ENCODE measurements around the gene RGS10. TPM values are rescaled to one million over a fixed set of nuclear protein-coding genes. Genes with fewer than 3 reads are reported as not detected.

Gene RGS10
- polyA plus RNA-seq, 1 donor = 35.5 TPM

DNA sequence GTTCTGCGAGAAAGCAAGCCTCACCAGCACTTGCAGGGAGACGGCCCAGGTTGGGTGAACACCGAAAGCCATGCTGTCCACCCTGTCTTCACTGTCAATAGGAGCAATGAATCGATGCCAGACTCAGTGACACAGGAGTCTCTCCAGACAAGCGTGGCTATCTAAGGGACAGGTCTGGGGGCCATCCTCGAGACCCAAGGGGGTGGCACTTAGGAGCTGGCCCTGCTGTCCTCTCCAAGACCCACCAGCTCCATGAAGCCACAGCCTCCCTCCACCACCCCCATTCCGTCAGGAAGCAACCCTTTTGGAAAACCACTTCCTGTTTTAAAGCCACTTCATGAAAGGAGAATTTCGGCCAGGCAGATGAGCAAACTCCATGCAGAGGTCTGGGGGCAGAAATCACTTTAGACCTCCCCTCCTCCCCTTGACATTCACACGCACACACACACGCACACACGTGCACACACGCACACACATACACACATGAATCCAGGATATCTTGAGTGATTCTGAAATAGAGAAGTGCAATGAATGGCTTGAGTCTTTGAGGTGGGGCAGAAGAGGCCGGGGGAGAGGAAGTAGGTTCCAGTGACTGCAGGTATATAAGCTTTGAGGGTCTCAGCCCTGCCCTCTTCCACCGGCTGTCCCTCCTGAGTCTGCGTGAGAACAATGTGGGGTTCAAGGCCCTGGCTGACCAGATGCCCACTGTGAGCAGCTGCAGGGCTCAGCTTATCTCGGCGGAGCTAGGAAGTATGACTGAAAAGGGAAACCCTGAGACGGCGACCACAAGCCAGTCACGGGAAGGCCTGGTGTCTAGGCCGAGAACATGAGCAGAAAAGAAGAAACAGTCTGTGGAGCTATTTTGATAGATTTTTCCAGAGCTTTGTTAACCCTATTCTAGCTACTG lies 25.0 kb downstream of the RGS10 start:
- no peak for DNase-seq

- DNase-seq = no peak
Observed at GRCh38 chr10:119516381-119517234, 25.9 kb downstream of the RGS10 start.

DNA sequence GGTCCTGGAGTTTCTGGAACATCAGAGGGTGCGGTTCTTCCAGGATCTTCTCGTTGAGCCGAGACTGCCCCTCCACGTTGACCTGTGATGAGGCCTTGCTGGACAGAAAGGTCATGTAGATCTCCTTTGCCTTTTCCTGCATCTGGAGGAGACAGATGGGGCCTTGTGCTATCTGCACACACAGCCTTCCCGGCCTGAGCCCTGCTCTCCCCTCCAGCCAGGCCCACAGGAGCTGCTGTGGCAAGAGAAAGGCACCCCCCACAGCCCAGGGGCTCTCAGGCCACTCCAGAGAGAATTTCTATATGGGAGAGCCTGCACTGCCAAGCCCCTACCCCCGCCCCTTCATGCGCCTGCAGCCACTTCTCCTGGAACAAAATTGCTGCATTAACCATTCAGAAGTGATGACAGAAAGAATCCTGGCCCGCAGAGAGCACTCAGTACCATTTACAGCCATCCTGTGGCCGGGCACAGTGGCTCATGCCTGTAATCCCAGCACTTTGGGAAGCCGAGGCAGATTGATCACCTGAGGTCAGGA lies 26.9 kb downstream of the RGS10 start:
- DNase-seq = no peak

DNA sequence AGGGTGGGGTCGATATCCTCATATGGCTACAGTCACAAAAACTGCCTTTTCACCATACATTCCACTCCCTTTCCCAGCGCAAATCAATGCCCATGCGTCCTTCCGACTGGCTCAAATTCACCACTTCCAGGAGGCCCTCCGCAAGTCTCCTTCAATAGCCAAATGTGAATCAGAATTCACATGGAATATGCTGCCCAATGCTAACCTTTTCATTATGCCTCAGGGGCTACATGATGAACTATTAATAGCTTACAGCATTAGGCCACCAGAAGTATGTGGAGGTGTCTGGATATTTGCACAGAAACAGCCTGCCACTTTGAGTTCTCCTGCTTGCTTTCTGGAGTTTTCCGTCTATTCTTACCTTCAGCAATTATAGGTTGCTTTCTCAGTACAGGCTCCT lies 27.7 kb downstream of the RGS10 start:
- DNase-seq = no peak

GRCh38 chr10:119511828-119512515 lies 30.5 kb downstream of the RGS10 start:
- DNase-seq = no peak

GRCh38 chr10:119509909-119510451 lies 32.5 kb downstream of the RGS10 start:
- DNase-seq = peak; percentile 59

DNA sequence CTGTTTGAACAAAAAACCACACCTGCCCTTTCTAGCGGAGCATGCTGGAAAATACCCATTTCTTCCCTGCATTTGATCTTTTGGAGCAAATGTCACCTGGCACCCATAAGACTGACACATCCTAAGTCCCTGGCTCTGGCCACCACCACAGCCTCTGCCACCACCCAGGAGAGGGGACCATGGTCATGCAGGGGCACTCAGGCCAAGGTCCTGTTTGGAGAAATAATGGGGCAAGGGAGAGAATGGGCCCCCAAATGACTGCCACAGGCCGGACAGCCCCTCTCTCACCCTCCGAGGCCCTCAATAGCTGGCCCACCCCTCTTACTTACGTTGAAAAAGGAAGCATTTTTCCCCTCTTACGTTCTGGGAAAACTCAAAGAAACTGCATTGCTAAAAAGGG lies 35.4 kb downstream of the RGS10 start:
- no peak for DNase-seq

GRCh38 chr10:119505588-119506315 lies 36.8 kb downstream of the RGS10 start:
- no peak for DNase-seq

GRCh38 chr10:119505131-119505551 lies 37.4 kb downstream of the RGS10 start:
- DNase-seq = peak; percentile 91

DNA sequence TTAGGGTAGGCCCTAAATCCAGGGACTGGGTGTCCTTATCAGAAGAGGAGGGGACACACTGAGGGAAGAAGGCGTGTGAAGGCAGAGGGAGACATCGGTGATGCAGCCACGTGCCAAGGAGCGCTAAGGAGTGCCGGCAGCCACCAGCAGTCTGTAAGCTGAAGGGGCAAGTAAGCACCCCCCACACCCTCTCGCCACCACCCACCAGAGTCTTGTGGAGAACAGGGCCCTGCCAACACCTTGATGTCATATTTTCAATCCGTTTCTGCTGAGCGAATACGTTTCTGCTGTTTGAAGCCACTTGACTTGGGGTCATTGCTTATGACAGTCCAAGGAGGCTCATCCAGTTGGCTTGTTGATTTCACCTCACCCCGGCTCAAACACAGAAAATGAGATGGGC lies 37.9 kb downstream of the RGS10 start:
- DNase-seq = no peak

DNA sequence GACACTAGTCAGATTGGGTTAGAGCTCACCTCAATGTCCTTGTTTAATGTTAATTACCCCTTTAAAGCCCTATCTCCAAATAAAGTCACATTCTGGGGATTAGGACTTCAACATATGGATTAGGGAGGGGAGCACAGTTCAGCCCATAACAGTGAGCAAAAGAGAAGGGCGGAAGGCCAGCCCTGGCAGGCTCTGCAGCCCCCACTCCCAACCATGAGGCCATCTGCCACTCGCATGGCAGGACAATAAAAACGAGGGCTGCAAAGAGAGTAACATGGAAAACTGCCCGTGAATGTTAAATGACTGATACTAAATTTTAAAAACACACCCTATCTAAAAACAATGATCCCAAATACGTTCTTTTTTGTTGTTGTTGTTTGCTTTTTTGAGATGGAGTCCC lies 38.7 kb downstream of the RGS10 start:
- no peak for DNase-seq

DNA sequence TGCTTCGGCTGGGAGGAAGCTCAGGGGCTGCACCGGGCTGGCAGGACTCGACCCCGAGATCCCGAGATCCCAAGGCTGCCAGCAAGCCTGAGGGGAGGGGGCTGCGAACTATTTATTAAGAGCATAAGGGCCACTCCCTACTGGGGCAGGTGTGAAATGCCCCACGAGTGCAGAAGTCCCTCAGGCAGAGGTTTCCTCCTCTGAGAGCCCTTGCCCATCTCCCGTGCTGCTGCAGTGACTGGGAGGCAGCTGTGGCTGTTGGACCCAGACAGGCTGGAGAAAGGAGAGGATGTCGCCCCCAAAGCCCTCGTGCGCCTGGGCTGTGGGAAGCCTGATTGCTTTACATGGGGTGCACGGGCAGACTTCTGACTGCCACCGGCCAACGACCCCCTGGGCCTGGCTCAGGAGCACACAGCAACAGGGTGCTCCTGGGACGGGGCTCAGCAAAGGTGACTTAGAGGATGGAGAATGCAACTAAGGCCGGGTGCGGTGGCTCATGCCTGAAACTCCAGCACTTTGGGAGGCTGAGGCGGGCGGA lies 39.8 kb downstream of the RGS10 start:
- DNase-seq = no peak

- no peak for DNase-seq
Observed at GRCh38 chr10:119502209-119502608, 40.3 kb downstream of the RGS10 start.

DNA sequence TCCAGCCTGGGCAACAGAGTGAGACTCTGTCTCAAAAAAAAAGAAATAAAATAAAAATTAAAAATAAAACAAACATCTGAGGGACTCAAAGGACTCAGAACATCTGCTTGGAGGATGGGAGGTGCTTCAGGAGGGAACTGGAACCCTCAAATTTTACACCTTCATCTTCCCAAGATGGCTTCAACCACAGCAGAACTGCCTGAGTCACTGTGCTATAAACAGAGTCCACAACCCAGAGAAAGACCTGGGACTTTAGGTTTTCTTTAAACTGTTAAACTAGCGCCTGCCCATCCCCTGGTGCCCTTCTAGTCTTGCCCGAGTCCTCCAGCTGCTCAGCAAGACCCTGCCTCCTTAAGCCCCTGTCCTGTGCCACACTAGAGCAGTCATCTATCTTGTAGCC lies 40.8 kb downstream of the RGS10 start:
- no peak for DNase-seq

GRCh38 chr10:119500821-119501220 lies 41.7 kb downstream of the RGS10 start:
- no peak for DNase-seq

DNA sequence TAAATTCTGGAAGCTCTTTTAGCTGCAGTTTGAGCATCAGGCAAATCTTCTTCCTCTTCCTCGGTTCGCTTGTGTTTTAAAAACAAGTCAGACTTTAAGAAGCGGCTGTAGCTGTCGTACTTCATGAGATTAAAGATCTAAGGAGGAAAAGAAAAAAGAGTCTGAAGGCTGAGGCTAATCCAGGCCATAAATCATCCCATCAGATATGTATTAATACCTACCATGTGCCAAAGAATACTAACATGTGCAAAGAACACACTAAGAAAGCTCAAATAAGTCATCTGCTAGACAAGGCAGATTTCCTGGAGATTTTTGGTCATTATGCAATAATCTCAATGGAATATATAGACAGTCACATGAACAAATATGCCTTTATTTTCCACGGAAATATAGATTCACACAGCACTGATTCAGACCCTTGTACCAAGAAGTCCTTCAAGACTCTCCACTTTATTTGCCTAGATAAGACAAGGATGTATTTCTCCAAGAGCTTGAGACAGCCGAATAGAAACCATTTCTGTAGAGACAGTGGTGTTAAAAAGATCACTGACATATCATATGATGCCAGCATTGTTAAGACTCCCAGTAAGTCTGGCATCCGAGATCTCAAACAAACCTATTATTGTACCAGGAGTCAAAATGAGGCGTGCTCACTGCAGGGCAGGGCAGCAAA lies 42.3 kb downstream of the RGS10 start:
- no peak for DNase-seq

DNA sequence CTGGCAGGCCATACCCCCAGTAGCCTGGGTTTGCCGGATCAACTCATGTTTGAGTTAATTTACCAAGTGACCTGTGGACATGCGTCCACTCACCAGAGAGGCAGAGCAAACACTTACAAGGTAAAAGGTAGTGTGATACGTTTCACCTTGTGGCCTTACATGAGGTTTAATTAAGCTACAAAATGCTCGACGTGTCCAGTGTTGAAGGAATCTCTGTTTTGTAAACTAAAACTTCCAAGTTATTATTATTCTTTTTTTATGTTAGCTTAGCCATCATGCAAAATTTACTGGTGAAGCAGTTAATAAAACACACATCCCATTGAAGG lies 42.9 kb downstream of the RGS10 start:
- no peak for DNase-seq

DNA sequence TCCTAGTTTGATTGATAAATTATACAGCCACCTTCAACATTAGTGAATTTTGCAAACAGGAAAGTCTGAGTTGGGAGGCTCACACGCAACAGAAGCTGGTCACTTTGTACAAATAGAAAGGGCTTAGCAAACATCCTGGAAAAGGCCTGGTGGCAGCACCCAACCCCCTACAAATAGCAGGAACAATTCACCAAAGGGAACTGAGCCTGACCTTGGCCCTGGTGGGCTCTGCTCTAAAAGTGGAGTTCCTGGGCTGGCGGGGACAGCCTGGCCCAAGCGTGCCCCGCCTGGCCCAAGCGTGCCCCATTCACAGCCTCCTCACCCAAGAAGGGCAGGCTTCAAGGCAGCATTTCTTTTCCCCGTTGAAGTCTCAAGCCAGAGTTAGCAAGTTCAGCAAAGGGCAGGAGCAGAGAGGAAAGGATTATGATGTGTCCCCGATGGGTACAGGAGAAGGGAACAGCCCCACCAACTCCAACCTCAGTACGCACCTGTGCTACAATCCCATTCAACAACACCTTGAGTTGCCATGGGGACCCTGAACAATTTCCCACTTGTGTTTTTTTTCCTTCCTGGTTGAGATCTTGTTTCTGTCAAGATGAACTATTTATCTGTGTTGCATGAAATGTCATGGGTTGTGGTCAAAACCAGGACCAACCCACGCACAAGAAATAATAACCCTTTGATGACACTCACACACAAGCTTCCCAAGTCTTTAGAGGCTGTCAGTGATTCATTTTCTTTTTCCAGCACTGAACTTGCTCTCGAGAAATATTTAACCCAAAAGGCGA lies 43.4 kb downstream of the RGS10 start:
- no peak for DNase-seq

- no peak for DNase-seq
Observed at GRCh38 chr10:119497243-119497642, 45.3 kb downstream of the RGS10 start.

- DNase-seq = no peak
Observed at GRCh38 chr10:119496273-119496672, 46.2 kb downstream of the RGS10 start.

Data from hindlimb muscle (tissue), 1 donor.